C4-2B (cell line): ENCODE measurements around the gene ARHGAP1.

Experiments
- ZFX ChIP-seq: fragments of 450-650 bp; IDR thresholded peaks from 2 replicates; pipeline ENCODE4 v1.6.1; 2017
- TF ChIP-seq, protein P1 (sequence below): fragments of 450-650 bp; conservative IDR thresholded peaks from 2 replicates; pipeline ENCODE4 v1.5.1; 2017; ENCODE audit warnings: mild to moderate bottlenecking

DNA sequence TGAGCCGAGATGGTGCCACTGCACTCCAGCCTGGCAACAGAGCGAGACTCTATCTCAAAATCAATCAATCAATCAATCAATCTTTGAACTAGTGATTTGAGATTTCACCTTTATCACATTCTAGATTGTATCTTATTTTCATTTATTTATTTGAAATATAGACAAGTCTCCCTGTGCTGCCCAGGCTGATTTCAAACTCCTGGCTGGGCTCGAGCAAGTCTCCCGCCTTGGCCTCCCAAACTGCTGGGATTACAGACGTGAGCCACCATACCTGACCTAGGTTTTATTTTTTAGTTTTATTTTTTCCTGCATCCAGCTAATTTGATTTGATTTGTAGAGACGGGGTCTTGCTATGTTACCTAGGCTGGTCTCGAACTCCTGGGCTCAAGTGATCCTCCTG lies 35.7 kb upstream of the ARHGAP1 start:
- TF ChIP-seq, protein P1, sequence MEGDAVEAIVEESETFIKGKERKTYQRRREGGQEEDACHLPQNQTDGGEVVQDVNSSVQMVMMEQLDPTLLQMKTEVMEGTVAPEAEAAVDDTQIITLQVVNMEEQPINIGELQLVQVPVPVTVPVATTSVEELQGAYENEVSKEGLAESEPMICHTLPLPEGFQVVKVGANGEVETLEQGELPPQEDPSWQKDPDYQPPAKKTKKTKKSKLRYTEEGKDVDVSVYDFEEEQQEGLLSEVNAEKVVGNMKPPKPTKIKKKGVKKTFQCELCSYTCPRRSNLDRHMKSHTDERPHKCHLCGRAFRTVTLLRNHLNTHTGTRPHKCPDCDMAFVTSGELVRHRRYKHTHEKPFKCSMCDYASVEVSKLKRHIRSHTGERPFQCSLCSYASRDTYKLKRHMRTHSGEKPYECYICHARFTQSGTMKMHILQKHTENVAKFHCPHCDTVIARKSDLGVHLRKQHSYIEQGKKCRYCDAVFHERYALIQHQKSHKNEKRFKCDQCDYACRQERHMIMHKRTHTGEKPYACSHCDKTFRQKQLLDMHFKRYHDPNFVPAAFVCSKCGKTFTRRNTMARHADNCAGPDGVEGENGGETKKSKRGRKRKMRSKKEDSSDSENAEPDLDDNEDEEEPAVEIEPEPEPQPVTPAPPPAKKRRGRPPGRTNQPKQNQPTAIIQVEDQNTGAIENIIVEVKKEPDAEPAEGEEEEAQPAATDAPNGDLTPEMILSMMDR = no peak
- no peak for TF ChIP-seq ZFX
